HepG2 (cell line): ENCODE measurements around the gene LIM2. TPM values are rescaled to one million over a fixed set of nuclear protein-coding genes. Genes with fewer than 3 reads are reported as not detected.
A peak's percentile ranks its signal among the peaks of the same experiment; 100 is the strongest.

Experiments used
- FLYWCH1 ChIP-seq: sonication (generic); formaldehyde crosslinking; IDR thresholded peaks from 2 replicates; pipeline ENCODE4 v1.8.1; 2023; ENCODE audit warnings: mild to moderate bottlenecking, missing genetic modification reagents
- HMG20B ChIP-seq: conservative IDR thresholded peaks from 2 replicates; pipeline ENCODE4 v1.6.1; 2016; ENCODE audit warnings: missing genetic modification reagents, missing compliant biosample characterization
- LCORL ChIP-seq, 2 experiments: fragments of 450-650 bp in 1 of 2; sonication (generic) in 1 of 2; formaldehyde crosslinking in 1 of 2; IDR thresholded peaks; 2 replicates each; pipeline versions ENCODE4 v1.5.0 to v1.6.1; 2017 to 2020; ENCODE audit warnings: antibody characterized with exemption in 1 of 2, missing genetic modification reagents in 1 of 2
- MIER2 ChIP-seq: IDR thresholded peaks from 2 replicates; pipeline ENCODE4 v1.6.1; 2016; ENCODE audit warnings: missing biosample characterization, missing genetic modification reagents
- NAIF1 ChIP-seq: sonication (generic); formaldehyde crosslinking; IDR thresholded peaks from 2 replicates; pipeline ENCODE4 v1.5.0; 2020; ENCODE audit warnings: mild to moderate bottlenecking, missing genetic modification reagents, borderline replicate concordance
- NKX3-1 ChIP-seq: sonication (generic); formaldehyde crosslinking; IDR thresholded peaks from 2 replicates; pipeline ENCODE4 v1.5.0; 2020; ENCODE audit warnings: missing genetic modification reagents
- RFX5 ChIP-seq: IDR thresholded peaks from 2 replicates; pipeline ENCODE4 v1.6.1; 2011; ENCODE audit warnings: low read depth, low read length, improper control_type of control experiment
- SNAPC2 ChIP-seq: sonication (generic); formaldehyde crosslinking; IDR thresholded peaks from 2 replicates; pipeline ENCODE4 v1.8.1; 2022; ENCODE audit warnings: mild to moderate bottlenecking, missing genetic modification reagents
- ZFP36L1 ChIP-seq: sonication (generic); formaldehyde crosslinking; IDR thresholded peaks from 2 replicates; pipeline ENCODE4 v1.8.0; 2022; ENCODE audit warnings: mild to moderate bottlenecking, missing genetic modification reagents, moderate library complexity
- ZNF230 ChIP-seq: sonication (generic); formaldehyde crosslinking; IDR thresholded peaks from 2 replicates; pipeline ENCODE4 v1.4.0; 2020; ENCODE audit warnings: mild to moderate bottlenecking, missing genetic modification reagents
- ZNF33B ChIP-seq: sonication (generic); formaldehyde crosslinking; IDR thresholded peaks from 2 replicates; pipeline ENCODE4 v1.5.1; 2020; ENCODE audit warnings: mild to moderate bottlenecking, missing genetic modification reagents
- ZNF629 ChIP-seq: sonication (generic); formaldehyde crosslinking; conservative IDR thresholded peaks from 2 replicates; pipeline ENCODE4 v1.5.0; 2020; ENCODE audit warnings: missing genetic modification reagents
- polyA plus RNA-seq, 8 experiments: library from polyadenylated mRNA; depleted of rRNA in 3 of 8; stranded (reverse) in 7 of 8; unstranded in 1 of 8; fragments of >200 nt; fragmentation: Illumina TruSeq in 4 of 8; extraction: Trizol in 4 of 8; gene quantifications; 2 replicates each; pipeline versions ENCODE4 v1.2.1 to v1.2.3, GENCODE V29; 2011 to 2016; ENCODE audit warnings: low read depth in 4 of 8, missing spikeins in 1 of 8, mixed read lengths in 1 of 8; ENCODE audit not compliant: insufficient read depth in 1 of 8
- total RNA-seq, 5 experiments: library from RNA; depleted of rRNA; stranded (reverse); fragments of >200 nt; fragmentation: Illumina TruSeq; extraction: Trizol; gene quantifications; 2 replicates each; pipeline ENCODE4 v1.2.3, GENCODE V29; 2016; ENCODE audit warnings: low read depth in 1 of 5
- TF ChIP-seq, protein P1 (sequence below): sonication (generic); formaldehyde crosslinking; IDR thresholded peaks from 2 replicates; pipeline ENCODE4 v1.5.0; 2020; ENCODE audit warnings: missing genetic modification reagents, mild to moderate bottlenecking, borderline replicate concordance
- TF ChIP-seq, protein P2 (sequence below): sonication (generic); formaldehyde crosslinking; IDR thresholded peaks from 2 replicates; pipeline ENCODE4 v1.4.0; 2020; ENCODE audit warnings: mild to moderate bottlenecking, missing genetic modification reagents
- TF ChIP-seq, protein P3 (sequence below): sonication (generic); formaldehyde crosslinking; IDR thresholded peaks from 2 replicates; pipeline ENCODE4 v1.8.1; 2022; ENCODE audit warnings: low read depth, mild to moderate bottlenecking, missing genetic modification reagents
- TF ChIP-seq, protein P4 (sequence below): sonication (generic); formaldehyde crosslinking; IDR thresholded peaks from 2 replicates; pipeline ENCODE4 v1.4.0; 2020; ENCODE audit warnings: mild to moderate bottlenecking, missing genetic modification reagents
- TF ChIP-seq, protein P5 (sequence below): sonication (generic); formaldehyde crosslinking; IDR thresholded peaks from 2 replicates; pipeline ENCODE4 v1.4.0; 2020; ENCODE audit warnings: mild to moderate bottlenecking, low read depth, missing genetic modification reagents
- TF ChIP-seq, protein P6 (sequence below): sonication (generic); formaldehyde crosslinking; IDR thresholded peaks from 2 replicates; pipeline ENCODE4 v1.4.0; 2020; ENCODE audit warnings: mild to moderate bottlenecking, missing genetic modification reagents

The LIM2 gene
- total and polyA plus RNA-seq, 2 of the 13 experiments (the other 11 are each of a cell fraction or from before 2014, with no cell fraction given) = 1.3 TPM; not detected in 1

DNA sequence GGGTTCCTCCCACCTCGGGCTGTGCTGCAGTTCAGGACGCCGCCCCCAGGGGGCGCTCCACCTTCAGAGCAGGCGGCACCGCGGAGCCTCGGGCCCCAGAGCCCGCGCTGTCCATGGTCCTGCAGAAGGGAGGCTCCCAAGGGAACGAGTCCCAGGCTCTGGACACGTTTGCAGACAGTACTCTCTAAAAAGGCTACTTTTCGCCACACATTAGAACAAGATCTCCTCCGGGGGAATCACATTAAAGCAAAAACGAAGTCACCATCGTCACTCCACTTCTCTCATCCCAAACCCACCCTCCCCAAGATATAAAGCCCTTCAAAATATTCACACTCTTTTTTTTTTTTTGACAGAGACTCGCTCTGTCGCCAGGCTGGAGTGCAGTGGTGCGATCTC lies 34.3 kb upstream of the LIM2 start (continued):
- TF ChIP-seq, protein P1, sequence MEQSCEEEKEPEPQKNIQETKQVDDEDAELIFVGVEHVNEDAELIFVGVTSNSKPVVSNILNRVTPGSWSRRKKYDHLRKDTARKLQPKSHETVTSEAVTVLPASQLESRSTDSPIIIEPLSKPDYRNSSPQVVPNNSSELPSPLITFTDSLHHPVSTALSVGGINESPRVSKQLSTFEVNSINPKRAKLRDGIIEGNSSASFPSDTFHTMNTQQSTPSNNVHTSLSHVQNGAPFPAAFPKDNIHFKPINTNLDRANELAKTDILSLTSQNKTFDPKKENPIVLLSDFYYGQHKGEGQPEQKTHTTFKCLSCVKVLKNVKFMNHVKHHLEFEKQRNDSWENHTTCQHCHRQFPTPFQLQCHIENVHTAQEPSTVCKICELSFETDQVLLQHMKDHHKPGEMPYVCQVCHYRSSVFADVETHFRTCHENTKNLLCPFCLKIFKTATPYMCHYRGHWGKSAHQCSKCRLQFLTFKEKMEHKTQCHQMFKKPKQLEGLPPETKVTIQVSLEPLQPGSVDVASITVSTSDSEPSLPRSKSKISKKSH (CRISPR knock-in tag) = peak; percentile 88; the same call in 1 of the 2 replicates
- TF ChIP-seq NAIF1 (CRISPR knock-in tag) (peak; percentile 84; the same call in 1 of the 2 replicates), NKX3-1 (CRISPR knock-in tag) (peak; percentile 99), LCORL (IDR thresholded peaks at IDR 0.05) (no peak), LCORL (CRISPR knock-in tag; IDR thresholded peaks at IDR 0.05) (peak; percentile 60; the same call in 1 of the 2 replicates), ZNF629 (CRISPR knock-in tag) (peak; percentile 49; the same call in 1 of the 2 replicates), ZNF230 (peak; percentile 86; the same call in 1 of the 2 replicates), SNAPC2 (CRISPR knock-in tag) (peak; percentile 94), RFX5 (no peak), ZFP36L1 (CRISPR knock-in tag) (peak; percentile 96), FLYWCH1 (CRISPR knock-in tag) (peak; percentile 96), MIER2 (CRISPR knock-in tag) (peak; percentile 100), HMG20B (CRISPR knock-in tag) (peak; percentile 93), ZNF33B (CRISPR knock-in tag) (peak; percentile 84)
- TF ChIP-seq, protein P2, sequence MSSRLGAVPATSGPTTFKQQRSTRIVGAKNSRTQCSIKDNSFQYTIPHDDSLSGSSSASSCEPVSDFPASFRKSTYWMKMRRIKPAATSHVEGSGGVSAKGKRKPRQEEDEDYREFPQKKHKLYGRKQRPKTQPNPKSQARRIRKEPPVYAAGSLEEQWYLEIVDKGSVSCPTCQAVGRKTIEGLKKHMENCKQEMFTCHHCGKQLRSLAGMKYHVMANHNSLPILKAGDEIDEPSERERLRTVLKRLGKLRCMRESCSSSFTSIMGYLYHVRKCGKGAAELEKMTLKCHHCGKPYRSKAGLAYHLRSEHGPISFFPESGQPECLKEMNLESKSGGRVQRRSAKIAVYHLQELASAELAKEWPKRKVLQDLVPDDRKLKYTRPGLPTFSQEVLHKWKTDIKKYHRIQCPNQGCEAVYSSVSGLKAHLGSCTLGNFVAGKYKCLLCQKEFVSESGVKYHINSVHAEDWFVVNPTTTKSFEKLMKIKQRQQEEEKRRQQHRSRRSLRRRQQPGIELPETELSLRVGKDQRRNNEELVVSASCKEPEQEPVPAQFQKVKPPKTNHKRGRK (CRISPR knock-in tag) = 0 out of 2 replicates have a peak, but pooled peaks have one; percentile 34
- TF ChIP-seq, protein P3, sequence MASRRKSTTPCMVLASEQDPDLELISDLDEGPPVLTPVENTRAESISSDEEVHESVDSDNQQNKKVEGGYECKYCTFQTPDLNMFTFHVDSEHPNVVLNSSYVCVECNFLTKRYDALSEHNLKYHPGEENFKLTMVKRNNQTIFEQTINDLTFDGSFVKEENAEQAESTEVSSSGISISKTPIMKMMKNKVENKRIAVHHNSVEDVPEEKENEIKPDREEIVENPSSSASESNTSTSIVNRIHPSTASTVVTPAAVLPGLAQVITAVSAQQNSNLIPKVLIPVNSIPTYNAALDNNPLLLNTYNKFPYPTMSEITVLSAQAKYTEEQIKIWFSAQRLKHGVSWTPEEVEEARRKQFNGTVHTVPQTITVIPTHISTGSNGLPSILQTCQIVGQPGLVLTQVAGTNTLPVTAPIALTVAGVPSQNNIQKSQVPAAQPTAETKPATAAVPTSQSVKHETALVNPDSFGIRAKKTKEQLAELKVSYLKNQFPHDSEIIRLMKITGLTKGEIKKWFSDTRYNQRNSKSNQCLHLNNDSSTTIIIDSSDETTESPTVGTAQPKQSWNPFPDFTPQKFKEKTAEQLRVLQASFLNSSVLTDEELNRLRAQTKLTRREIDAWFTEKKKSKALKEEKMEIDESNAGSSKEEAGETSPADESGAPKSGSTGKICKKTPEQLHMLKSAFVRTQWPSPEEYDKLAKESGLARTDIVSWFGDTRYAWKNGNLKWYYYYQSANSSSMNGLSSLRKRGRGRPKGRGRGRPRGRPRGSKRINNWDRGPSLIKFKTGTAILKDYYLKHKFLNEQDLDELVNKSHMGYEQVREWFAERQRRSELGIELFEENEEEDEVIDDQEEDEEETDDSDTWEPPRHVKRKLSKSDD (CRISPR knock-in tag) = peak; percentile 95
- TF ChIP-seq, protein P4, sequence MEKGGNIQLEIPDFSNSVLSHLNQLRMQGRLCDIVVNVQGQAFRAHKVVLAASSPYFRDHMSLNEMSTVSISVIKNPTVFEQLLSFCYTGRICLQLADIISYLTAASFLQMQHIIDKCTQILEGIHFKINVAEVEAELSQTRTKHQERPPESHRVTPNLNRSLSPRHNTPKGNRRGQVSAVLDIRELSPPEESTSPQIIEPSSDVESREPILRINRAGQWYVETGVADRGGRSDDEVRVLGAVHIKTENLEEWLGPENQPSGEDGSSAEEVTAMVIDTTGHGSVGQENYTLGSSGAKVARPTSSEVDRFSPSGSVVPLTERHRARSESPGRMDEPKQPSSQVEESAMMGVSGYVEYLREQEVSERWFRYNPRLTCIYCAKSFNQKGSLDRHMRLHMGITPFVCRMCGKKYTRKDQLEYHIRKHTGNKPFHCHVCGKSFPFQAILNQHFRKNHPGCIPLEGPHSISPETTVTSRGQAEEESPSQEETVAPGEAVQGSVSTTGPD = peak; percentile 49; the same call in 1 of the 2 replicates
- TF ChIP-seq, protein P5, sequence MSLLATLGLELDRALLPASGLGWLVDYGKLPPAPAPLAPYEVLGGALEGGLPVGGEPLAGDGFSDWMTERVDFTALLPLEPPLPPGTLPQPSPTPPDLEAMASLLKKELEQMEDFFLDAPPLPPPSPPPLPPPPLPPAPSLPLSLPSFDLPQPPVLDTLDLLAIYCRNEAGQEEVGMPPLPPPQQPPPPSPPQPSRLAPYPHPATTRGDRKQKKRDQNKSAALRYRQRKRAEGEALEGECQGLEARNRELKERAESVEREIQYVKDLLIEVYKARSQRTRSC (CRISPR knock-in tag) = peak; percentile 91; the same call in 1 of the 2 replicates
- TF ChIP-seq, protein P6, sequence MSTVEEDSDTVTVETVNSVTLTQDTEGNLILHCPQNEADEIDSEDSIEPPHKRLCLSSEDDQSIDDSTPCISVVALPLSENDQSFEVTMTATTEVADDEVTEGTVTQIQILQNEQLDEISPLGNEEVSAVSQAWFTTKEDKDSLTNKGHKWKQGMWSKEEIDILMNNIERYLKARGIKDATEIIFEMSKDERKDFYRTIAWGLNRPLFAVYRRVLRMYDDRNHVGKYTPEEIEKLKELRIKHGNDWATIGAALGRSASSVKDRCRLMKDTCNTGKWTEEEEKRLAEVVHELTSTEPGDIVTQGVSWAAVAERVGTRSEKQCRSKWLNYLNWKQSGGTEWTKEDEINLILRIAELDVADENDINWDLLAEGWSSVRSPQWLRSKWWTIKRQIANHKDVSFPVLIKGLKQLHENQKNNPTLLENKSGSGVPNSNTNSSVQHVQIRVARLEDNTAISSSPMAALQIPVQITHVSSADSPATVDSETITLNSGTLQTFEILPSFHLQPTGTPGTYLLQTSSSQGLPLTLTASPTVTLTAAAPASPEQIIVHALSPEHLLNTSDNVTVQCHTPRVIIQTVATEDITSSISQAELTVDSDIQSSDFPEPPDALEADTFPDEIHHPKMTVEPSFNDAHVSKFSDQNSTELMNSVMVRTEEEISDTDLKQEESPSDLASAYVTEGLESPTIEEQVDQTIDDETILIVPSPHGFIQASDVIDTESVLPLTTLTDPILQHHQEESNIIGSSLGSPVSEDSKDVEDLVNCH (CRISPR knock-in tag) = peak; percentile 88
